Right lobe of liver (tissue), 4 donors: ENCODE data around the gene VRK1.

Source experiments
- CTCF ChIP-seq, 4 donors: fragments of 200-600 bp in 3 of 4; fragments of 450-650 bp in 1 of 4; IDR thresholded peaks; one replicate each; pipeline versions ENCODE4 v1.5.1 to v1.8.0; 2016 to 2022; ENCODE audit warnings: antibody characterized with exemption in 4 of 4, mild to moderate bottlenecking in 2 of 4
- POLR2A ChIP-seq: fragments of 450-650 bp; IDR thresholded peaks from one replicate; pipeline ENCODE4 v1.6.1; 2017; ENCODE audit warnings: antibody characterized with exemption, mild to moderate bottlenecking
- donor health status: DM: no; HTN: no; CAD: no.
- donor health status: DM: no; HTN: no; CAD: no.
- donor health status: DM: no; HTN: yes; CAD: no.

GRCh38 chr14:96799489-96800054 is 2.4 kb downstream of the VRK1 start:
- TF ChIP-seq CTCF (IDR thresholded peaks at IDR 0.05) (no peak), POLR2A (no peak)
